Lower leg skin (tissue), 4 donors: ENCODE measurements around the gene SLC30A5. TPM values are rescaled to one million over a fixed set of nuclear protein-coding genes. Genes with fewer than 3 reads are reported as not detected.
"Not testable (repeated sequence)": the region's sequence is repeated elsewhere in the genome, so short reads cannot be mapped to it uniquely, and the experiment has no call there.

ENCODE experiments used
- DNase-seq, 2 donors: peaks; one replicate each; pipeline ENCODE4 v3.0.0-alpha.2; 2019; ENCODE audit warnings: low spot score in 2 of 2
- H3K4me3 ChIP-seq: fragments of 200-600 bp; sonication (generic); 2 replicates; pipeline ENCODE4 v1.5.1; 2017; ENCODE audit warnings: mild to moderate bottlenecking, low read depth; ENCODE audit not compliant: poor library complexity, severe bottlenecking
- POLR2A ChIP-seq, 2 donors: fragments of 450-650 bp; IDR thresholded peaks; one replicate each; pipeline ENCODE4 v1.6.1; 2016 to 2017; ENCODE audit warnings: antibody characterized with exemption in 2 of 2, mild to moderate bottlenecking in 1 of 2, moderate library complexity in 1 of 2
- WGBS, 2 donors: methylation state at CpG; one replicate each; pipeline ENCODE4 v1.1.5; 2018; 5-methylcytosine and 5-hydroxymethylcytosine counted together
- intact Hi-C: fragments of 100-400 bp; cut with DNase I; formaldehyde crosslinking; loops from one replicate; pipeline ENCODE4 v1.15.0; 2023; ENCODE audit warnings: low total_unique reads
- total RNA-seq, 4 donors: library from RNA; depleted of rRNA; stranded (reverse); fragments of >200 nt; gene quantifications; one replicate each; pipeline ENCODE4 v1.1.0, GENCODE V29; 2016
- TF ChIP-seq, protein P1 (sequence below), 3 donors: fragments of 450-650 bp; IDR thresholded peaks; one replicate each; pipeline ENCODE4 v1.5.1; 2016; ENCODE audit warnings: antibody characterized with exemption in 3 of 3, mild to moderate bottlenecking in 3 of 3, moderate library complexity in 2 of 3

Gene SLC30A5
- total RNA-seq, 4 donors from 2014 or later = 24.5 to 56.8 (median 43.2) TPM

DNA sequence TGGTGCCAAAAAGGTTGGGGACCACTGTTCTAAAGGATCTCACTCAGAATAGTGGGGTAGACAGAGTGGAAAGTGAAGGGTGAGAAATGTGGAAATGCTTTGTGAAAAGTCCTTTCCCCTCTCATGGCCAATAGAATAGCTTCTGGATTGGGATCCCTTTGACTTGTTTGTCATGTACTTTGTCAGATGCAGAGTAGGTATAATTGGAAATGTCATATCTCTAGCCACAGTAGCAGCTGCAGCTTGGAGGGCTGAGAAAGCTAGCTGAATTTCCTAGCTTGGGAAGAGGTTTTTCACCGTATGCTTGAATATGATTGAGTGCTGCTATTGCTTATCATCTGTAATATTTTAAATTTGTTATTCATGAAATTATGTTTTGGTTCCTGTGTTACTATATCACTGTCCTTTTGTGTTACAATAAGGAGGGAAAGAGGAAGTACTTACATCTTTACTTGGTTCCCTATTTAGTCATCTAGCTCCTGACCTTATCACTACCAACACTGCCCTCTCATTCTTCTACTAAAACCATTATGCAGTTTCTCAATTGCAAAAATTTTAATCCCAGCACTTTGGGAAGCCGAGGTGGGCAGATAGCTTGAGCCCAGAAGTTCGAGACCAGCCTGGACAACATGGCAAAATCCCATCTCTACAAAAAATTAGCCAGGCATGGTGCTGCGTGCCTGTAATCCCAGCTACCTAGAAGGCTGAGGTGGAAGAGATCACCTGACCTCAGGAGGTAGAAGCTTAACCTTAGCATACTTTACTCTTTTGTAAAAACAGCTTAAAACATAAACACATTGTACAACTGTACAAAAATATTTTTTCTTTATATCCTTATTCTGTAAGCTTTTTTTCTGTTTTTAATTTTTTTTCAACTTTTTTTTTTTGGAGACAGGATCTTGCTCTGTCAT lies 12.4 kb downstream of the SLC30A5 start:
- DNase-seq = no peak
- TF ChIP-seq POLR2A (IDR thresholded peaks at IDR 0.05) = no peak
- TF ChIP-seq, protein P1, sequence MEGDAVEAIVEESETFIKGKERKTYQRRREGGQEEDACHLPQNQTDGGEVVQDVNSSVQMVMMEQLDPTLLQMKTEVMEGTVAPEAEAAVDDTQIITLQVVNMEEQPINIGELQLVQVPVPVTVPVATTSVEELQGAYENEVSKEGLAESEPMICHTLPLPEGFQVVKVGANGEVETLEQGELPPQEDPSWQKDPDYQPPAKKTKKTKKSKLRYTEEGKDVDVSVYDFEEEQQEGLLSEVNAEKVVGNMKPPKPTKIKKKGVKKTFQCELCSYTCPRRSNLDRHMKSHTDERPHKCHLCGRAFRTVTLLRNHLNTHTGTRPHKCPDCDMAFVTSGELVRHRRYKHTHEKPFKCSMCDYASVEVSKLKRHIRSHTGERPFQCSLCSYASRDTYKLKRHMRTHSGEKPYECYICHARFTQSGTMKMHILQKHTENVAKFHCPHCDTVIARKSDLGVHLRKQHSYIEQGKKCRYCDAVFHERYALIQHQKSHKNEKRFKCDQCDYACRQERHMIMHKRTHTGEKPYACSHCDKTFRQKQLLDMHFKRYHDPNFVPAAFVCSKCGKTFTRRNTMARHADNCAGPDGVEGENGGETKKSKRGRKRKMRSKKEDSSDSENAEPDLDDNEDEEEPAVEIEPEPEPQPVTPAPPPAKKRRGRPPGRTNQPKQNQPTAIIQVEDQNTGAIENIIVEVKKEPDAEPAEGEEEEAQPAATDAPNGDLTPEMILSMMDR (IDR thresholded peaks at IDR 0.05) = no peak
- intact Hi-C loops = no loop called here
- WGBS, 2 donors = 87 to 88% methylated on average over 4 of the region's 4 CpGs
- no peak overlapping the region for H3K4me3 ChIP-seq

DNA sequence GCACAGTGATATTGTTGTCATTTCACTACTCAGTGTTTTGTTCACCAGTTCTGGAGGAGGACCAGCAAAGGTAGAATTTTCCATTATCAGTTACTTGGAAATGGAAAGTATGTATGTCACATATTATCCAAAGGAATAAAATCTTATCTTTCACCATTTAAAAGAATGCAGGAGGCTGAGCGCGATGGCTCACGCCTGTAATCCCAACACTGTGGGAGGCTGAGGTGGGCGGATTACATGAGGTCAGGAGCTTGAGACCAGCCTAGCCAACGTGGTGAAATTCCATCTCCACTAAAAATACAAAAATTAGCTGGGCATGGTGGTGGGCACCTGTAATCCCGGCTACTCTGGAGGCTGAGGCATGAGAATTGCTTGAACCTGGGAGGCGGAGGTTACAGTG lies 14.6 kb downstream of the SLC30A5 start:
- DNase-seq, H3K4me3 ChIP-seq, intact Hi-C loops: not testable (repeated sequence)
- WGBS, 2 donors = 92 to 95% methylated on average over 7 of the region's 7 CpGs

DNA sequence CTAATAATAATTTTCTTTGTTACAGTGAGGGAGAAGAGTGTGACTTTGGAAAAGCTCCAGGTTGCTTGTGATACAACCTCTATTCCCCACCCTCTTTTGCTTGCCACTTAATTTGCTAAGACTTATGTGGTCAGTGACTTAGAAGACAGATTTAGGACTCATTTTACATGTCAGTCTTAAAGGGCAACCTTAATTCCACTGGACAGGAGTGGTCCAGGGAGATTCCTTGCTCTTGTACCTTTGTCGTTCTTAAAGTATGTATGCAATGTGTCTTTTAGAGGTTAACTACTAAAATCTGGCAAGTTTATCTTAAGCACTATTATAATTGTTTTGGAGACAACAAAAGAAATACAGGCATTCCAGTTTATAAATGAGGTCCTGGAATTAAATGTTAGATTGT lies 20.0 kb downstream of the SLC30A5 start:
- intact Hi-C loops = loop anchor here (10.0 kb wide), 1 partner anchor 151 kb away; no protein-coding TSS in a partner anchor
- no peak overlapping the region for H3K4me3 ChIP-seq
- no peak for DNase-seq
- whole genome bisulfite sequencing, 2 donors = 93 to 95% methylated on average over 1 of the region's 1 CpG
- no peak for TF ChIP-seq POLR2A (IDR thresholded peaks at IDR 0.05)
- TF ChIP-seq, protein P1 (IDR thresholded peaks at IDR 0.05) = no peak

DNA sequence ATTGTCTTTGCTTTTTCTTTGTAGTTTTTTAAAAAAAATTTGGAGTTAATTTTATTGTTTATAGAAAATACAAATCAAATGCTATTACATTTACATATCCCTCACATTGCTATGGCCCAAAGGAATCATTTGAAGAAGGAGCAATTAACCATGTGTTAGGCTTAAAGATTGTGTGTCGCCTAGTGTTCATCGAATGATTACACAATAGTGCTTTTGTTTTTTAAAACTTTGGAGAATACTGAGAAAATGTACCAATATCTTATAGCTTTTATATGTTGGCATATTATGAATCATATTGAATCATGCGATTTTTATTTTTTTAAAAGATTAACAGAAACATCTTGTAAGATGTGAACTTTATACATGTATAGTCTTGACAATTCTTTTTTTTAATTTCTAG lies 21.7 kb downstream of the SLC30A5 start:
- no peak for TF ChIP-seq POLR2A (IDR thresholded peaks at IDR 0.05)
- TF ChIP-seq, protein P1 (IDR thresholded peaks at IDR 0.05) = no peak
- WGBS, 2 donors = 90 to 92% methylated on average over 3 of the region's 3 CpGs
- intact Hi-C loops = loop anchor here (10.0 kb wide), 1 partner anchor 149 kb away; no protein-coding TSS in a partner anchor
- no peak for DNase-seq
- no peak overlapping the region for H3K4me3 ChIP-seq

DNA sequence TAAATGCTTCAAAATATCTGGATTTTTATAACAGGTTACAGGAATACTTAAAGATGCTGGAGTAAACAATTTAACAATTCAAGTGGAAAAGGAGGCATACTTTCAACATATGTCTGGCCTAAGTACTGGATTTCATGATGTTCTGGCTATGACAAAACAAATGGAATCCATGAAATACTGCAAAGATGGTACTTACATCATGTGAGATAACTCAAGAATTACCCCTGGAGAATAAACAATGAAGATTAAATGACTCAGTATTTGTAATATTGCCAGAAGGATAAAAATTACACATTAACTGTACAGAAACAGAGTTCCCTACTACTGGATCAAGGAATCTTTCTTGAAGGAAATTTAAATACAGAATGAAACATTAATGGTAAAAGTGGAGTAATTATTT lies 35.6 kb downstream of the SLC30A5 start:
- no peak for DNase-seq
- intact Hi-C loops = no loop called here
- no peak overlapping the region for H3K4me3 ChIP-seq
- TF ChIP-seq, protein P1 (IDR thresholded peaks at IDR 0.05) = no peak
- TF ChIP-seq POLR2A (IDR thresholded peaks at IDR 0.05) = no peak

DNA sequence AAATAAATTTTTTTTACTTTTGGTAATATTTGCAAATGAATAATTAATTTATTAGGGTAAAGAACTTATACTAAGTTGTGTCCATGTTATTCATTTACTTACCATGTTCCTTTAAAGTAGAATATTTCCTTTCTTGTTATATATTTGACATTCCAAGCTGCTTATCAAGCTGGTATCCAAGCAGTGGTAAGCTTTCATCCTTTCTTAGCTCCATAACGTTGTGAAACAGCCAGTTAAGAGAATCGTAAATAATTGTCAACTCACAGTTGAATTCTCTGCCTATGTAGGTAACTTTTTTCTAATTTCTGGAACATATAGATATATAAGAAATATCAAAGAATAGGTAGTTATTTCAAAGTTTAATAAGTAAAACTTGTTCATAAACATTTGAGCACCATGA lies 36.4 kb downstream of the SLC30A5 start:
- no peak overlapping the region for H3K4me3 ChIP-seq
- 63 to 70% methylated on average over 2 of the region's 2 CpGs for WGBS, 2 donors
- intact Hi-C loops = no loop called here
- no peak for DNase-seq
- TF ChIP-seq, protein P1 (IDR thresholded peaks at IDR 0.05) = no peak
- no peak for TF ChIP-seq POLR2A (IDR thresholded peaks at IDR 0.05)
